Measurements from ENCODE around the gene MAP2K3. TPM values are rescaled to one million over a fixed set of nuclear protein-coding genes. Genes with fewer than 3 reads are reported as not detected.

Gene MAP2K3
- total RNA-seq: 27.2 TPM

DNA sequence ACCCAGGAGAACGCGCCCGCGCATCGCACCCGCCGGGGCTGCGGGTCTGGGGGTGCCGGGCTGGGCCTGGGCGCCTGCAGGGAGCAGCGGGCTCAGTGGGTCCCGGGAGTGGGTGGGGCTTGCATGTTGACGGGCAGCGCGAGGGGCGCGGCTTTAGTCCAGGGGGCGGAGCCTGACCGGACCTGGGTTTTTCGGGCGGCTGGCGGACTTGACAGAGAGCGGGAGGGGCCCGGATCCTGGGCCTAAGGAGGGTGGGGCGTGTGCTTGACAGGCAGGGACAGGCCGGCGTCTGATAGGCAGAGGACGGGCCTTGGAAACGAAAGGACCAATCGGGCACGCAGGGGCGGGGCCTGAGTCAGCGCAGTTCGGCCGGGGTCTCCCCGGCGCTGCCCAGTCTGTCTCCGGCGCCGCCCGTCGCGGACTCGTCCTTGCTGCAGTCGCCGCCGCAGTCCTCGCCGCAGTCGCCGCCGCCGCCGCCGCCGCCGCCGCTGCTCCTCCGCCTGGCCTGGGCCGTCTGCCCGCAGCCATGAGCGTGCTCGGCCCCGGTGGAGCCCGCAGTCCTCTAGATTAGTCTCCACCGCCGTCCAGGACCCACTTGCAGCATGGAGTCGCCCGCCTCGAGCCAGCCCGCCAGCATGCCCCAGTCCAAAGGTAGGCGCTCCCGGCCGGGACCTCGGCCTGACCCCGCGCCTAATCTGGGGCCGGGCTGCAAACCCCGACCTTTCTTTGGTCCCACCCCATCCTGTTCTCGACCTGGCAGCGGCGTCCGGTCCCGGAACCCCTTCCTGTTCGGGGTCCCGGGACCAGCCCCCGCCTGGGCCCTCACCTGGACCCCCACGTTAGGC lies at the start of gene MAP2K3:
Gene MAP2K3 (plus strand): TSS at position 393 of the 845 bp plus-strand sequence. CDS start 210 bp downstream, at position 603.
- peak; percentile 99 for DNase-seq

DNA sequence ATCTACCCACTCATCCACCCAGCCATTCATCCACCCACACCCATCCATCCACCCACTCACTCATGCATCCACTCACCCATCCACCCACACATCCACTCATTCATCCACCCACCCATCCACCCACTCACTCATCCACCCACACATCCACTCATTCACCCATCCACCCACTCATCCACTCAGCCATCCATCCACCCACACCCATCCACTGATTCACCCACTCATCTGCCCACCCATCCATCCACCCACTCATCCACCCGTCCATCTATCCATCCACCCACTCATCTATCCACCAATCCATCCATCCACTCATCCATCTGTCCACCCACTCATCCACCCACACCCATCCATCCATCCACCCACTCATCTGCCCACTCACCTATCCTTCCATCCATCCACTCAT lies 48.6 kb upstream of the MAP2K3 start:
- DNase-seq: no peak

DNA sequence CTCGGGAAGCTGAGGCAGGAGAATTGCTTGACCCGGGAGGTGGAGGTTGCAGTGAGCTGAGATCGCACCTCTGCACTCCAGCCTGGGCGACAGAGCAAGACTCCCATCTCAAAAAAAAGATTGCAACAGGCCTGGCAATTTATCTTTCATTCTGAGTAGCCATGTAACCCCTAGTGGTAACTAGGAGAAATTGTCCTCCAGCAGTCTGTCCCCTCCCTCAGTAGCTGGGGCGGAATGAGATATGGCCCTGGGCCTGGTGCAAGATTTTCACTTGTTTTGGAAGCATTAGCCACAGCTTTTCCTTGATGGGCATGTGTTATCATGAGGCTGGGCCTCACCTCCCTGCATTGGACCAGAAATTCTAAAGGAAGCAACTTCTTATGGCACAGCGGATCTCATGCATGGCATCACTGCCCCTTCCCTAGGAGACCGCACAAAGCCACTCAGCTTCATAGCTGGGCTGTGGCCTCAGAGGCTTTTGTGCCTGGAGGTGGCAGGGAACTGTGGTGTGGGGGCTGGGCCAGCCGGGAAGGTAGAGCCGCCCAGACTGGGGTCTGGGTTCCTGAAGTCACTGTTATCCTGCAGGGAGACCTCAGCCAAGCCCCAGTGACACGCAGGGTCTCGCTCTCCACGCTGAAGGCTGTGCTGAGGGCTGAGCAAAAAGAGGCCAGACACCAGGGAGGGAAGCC lies 44.7 kb upstream of the MAP2K3 start:
- DNase-seq: no peak

DNA sequence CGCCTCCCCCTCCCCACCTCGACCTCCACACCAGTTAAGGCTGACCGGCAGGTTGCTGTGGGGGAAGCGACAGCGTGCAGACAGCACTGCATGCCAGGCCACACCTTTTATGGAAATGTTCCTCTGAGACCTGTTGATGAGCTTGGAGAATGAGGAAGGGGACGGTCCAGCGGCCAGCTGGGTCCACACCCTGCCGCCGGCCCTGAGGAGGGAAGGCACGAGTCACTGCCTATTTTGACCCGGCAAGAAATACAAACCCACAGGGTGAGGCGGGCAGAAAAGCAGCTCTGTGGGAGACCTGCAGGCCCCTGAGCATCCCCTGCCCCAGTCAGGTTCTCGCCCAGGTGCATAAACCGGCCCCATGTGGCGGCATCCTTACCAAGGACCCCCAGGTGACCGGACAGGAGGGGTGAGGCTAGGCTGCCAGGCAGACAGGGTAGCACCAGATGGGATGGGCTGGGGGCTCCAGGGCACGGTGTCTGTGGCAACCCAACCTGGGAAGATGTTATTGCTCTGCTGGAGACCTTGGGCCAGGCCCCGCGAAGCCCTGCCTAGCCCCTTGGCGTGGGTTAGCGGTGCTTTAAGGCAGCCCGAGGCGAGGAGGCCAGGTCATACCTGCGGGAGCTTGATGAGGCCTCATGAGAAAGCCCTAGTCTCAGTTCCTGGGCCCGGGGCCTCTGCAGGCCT lies 44.0 kb upstream of the MAP2K3 start:
- no peak for DNase-seq

DNA sequence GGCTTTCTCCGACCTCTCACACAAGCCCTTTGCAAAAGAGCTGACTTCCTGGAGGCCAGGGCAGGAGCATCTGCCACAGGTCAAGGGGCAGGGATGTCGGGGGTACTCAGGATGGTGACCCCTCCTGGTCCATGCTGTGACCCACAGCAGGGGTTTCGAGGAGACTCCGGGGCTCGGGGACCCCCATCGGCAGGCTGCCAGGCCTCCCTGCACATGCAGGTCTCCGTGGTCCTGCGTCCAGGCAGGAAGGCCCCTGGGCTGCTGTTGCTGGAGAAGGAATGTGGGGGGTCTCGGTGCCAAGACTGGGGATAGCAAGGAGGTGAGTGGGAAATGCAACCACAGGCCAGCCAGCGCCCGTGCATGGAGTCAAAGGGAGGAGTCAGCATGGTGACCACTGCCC lies 42.9 kb upstream of the MAP2K3 start:
- no peak for DNase-seq

DNA sequence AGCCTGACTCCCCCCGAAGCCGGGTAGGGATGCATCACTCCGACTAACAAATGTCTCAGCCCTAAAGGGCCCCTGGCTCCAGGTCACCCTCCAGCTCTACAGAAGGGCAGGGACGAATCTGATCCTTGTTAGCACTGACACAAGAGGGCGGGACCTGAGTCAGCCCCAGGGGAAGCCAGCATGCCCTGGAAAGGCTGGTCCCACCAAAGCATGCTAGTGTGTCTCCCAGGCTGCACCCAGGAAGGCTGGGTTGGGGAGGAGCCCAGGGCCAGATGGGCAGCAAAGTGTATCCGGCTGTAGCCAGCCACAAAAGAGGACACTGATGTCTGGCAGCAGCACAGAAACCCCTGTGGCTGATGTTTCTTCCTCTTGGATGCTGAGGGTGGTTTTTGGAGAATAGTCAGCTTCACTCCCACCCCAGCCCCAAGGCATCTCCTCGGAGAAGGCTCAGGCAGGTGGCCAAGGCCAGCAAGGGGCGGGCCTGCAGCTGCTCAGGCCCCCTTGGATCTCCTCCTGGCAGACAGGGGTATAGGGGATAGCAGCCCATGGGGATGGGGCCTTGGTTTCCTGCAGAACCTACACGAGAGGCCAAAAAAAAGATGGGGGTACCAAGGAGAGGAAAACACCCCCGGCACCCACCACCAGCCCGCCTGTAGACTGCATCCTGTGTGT lies 42.3 kb upstream of the MAP2K3 start:
- no peak for DNase-seq

DNA sequence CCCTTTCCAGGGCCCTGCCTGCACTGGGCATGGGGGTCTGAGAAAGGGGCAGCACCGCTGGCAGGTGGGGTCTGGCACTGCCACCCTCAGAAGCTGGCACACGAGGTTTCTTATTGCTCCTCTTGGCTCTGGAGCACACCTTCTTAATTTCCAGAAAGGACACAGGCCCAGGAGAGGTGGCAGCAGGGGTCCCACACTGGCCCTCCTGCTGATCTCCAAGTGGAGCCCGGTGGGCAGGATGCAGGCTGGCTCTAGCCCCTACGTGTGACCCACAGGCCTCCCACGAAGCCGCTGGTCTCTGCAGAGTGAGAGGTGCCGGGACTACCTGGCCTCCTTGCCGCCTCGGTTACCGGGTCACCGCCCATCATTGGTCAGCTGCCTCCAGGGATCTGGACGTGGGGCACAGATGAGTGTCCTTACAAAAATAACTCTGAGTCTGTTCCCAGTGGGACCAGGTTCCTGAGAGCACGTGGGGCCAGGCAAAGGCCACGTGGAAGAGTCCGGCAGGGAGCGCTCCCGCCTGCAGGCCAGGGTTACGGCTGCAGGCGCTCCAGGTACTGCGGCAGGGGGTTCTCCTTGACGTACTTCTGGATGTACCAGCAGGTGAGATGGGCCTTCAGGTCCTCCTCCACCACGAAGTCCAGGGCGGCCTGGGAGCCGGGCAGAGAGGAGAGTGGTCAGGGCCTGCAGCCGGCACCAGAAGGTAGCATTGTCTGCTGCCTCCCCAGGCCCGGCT lies 41.6 kb upstream of the MAP2K3 start:
- DNase-seq: no peak

DNA sequence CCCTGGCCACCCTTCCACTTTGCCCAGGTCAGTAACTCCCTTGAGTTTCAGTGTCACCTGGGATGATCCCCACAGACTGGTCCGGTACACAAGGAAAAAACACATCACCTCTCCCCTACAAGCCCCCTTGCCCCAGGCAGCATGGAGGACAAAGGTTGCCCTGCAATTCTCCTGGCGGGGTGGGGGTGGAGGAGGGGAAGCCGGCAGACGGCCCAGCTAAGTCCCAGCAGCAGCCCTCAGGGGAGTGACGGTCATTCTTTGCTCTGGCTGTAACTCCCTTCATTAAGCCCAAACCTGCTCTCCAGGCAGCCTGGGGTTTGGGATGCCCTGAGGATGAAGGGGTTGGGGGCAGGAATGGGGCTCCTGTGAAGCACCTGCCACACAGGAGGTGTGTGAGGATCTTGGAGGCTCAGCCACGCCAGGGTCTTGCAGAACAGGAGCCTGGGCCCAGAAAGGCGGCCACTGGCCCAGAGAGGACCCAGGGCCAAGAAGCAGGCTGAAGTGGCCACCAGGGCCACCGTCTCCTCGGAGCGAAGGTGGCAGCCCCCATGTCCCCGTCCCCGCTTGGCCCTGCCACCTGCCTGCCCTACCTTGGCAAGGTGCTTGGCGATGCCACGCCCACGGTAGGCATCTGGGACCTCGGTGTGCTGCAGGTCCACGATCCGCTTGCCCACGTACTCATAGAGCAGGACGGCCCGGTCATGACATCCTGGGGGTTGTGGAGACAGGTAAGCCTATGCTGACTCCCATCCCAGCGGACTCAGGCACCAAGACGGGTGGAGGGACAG lies 40.8 kb upstream of the MAP2K3 start:
- no peak for DNase-seq

DNA sequence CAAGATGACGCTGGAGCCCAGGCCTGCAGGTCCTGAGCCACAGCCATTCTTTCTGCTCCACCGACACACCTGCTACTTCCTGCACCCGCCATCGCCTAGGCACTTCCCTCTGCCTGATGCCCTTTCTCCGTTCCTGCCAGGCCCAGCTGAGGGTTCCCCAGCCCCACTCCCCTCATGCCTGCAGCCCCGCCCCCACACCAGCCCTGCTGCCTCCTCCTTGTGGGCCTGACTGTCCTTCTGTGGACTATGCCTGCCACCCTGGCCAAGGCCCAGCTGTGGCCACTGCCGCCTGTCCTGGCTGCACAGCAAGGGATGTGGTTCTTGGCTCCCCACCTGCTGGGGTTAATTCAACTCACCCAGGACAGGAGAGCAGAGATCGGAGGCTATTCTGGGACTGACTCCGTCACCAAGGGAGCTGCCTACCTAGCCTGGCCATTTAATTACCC lies 38.8 kb upstream of the MAP2K3 start:
- no peak for DNase-seq

DNA sequence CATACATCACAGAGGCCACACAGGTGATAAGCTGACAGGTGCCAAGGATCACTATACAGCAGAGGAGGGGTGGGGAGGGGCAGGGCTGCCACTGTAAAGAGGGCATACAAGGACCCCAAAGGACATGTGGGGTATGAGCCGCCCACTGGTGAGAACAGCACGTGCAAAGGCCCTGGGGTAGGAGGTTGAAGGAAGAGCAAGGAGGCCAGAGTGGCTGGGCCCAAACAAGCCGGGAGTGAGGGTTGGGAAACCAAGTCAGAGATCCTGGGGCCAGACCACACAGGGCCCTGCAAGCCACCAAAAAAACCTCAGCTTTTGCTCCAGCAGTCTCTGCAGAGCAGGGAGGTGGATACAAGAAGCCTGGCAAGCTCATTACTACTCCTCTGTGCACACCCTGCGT lies 37.8 kb upstream of the MAP2K3 start:
- no peak for DNase-seq

DNA sequence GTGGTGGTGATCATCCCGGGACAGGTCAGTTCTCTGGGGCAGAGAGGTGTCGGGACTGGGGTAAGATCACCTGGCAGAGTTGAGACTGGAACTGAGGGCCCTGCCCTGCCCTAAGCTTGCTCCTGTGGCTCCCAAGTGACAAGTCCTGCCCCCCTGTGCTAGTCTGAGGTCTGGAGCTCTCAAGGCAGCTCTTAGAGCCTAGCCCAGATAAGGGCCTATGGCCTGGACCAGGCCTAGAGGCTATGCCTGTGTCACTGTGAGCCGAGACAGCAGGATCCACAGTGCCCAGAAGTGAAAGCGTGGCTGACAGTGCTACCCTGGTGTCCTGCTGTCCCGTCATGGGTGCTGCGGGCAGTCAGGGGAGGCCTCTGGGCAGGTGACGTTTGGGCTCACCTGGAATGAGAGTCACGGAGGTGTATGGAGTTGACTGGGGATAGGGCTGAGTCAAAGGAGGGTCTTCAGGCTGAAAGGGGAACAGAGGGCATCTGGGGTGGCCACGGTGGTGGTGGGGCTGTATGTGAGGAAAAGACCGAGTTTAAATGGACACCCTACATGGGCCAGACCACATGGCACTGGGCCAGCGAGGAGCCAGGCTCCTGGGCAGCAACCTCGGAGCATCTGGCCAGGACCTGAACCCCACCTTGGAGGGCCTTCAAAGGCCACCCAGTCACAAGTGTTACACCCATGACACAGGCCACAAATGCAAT lies 36.8 kb upstream of the MAP2K3 start:
- no peak for DNase-seq

DNA sequence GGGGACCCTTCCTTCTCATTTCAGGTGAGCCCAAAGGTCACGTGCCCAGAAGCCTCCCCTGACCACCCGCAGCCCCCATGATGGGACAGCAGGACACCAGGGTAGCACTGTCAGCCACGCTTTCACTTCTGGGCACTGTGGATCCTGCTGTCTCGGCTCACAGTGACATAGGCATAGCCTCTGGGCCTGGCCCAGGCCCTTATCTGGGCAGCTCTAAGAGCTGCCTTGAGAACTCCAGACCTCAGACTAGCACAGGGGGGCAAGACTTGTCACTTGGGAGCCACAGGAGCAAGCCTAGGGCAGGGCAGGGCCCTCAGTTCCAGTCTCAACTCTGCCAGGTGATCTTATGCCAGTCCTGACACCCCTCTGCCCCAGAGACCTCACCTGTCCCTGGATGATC lies 36.0 kb upstream of the MAP2K3 start:
- no peak for DNase-seq

DNA sequence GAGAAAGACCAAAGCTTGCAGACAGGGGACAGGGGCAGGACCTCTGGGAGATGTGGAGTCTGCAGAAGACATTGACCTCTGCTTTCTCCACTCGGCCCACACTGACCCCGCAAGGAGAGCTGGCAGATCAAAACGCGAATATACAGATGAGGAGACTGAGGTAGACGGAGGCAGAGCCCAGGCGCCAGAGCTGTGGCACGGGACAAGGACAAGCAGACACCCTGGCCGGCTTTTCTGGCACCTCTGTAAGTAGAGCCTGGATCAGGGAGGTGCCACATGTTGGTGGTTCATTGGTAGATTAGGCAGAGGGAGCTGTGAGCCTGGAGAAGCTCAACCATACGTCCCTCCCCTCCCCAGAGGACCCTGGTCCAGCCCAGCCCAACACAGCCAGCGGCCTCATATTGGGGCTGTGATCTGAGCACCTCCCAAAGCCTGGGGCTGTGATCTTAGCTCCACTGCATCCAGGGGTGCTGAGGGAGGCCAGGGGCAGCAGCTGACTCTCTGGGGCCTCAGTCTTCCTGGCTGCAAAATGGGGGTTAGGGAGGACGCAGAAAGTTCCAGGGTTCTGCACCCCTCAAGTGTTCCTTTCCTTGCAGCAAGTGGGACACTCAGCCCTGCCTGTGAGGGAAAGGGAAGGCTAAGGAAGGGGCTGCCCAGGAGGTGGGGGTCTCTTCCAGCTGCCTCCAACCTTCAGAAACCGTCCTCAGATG lies 35.3 kb upstream of the MAP2K3 start:
- DNase-seq: no peak

DNA sequence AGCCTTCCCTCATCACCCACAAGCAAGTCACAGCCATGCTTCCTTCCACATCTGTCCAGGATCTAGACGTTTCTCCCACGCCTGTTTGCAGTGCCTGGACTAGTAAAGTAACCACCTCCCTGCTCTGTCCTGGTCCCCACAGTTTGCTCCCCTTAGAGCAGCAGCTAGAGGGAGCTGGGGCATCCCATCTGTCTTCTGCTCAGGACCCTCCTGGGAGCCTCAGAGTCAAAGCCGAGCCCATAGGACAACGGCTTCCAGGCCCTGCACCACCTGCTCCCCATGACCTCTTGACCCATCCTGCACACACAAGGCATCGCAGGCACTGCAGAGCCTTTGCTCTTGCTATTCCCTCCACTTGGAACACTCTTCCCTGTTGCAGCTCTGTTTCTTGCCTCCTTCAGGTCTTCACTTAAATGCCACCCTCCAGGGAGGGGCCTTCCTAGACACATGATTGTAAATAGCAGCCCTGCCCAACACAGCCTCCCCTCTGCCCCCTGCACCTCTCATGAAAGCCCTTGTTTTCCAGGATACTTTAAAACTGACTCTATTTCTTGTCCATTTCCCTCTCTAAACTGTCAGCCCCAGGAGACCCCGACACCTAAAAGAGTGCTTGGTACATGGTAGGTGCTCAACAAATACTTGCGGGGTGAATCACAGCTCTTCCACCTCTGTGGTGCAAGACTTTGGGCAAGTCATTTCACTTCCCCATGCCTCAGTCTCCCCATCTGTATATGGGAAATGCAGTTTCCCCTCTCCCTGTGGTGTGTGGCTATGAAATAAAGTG lies 34.4 kb upstream of the MAP2K3 start:
- DNase-seq: no peak

DNA sequence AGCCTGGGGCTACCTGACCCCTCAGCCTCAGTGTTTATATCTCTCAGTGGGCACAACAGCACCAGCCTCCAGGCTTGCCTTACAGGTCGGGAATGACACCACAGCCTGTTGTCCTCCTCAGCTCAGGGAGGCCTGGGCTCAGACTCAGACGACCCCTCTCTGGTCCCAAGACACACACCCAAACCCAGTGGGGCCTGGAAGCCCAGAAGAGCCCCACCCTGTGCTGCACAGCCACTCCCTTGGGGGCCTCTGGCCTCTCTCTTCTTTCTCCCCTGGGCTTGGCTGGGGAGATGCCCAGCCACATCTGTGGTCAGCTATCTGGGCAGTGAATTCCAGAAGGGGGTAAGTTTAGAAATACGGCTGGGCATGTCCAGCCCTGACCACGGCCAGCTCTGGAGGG lies 33.7 kb upstream of the MAP2K3 start:
- no peak for DNase-seq

DNA sequence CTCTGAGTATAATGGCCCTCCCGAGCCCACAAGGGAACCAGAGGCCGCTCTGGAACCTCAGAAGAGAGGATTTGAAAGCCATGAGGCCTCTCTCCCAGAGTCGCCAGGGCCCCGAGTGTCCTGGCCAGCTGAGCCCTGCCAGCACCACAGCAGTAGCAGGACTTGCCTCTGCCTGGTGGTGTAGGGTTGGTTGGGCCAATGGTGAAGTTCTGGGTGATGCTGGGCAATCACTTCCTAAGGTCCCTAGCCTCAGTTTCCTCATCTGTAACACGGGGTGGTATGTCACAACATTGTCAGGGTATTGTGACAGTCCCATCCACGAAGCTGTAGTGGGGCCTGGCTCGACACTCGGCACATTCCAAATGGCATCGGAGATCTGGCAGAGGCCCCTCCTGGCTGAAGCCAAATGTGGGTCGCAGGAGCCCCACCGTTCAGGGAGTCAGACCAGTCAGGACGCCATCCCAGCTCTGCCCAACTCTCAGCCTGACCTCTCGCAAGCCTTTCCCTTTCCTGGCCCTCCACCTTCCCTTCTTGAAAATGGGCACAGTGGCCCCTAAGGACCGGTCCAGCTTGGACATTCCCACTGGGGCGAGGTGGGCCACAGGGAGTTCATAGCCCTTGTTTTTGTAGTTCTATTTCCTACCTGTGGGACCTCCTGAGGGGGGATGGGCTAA lies 33.0 kb upstream of the MAP2K3 start:
- DNase-seq: no peak

DNA sequence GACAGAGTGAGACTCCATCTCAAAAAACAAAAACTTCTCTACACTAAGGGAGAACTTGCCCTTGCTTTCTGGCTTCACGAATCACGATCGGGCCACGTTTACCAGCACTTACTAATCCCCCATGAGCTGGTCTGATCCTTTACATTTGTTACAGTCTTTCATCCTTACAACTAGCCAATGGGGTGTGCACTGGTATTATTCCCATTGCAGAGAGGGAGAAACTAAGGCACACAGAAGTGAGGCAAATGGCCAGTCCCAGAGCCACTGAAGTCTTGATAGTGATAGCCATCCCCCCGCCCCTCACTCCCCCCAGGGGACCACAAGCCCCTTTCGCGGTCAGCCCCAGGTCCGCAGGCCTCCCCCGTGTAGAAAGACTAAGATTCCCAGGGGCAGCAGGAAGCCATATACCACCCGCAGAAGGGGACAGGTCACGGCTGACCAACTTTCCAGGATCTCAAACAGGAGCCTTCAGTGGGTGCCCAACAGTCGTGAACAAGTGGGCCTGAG lies 32.2 kb upstream of the MAP2K3 start:
- DNase-seq: no peak
